GM12873 (cell line): ENCODE results near the gene ZNHIT1.

Experiments used
- CTCF ChIP-seq: IDR thresholded peaks from 2 replicates; pipeline ENCODE4 v1.5.1; 2012; ENCODE audit warnings: low read depth, mild to moderate bottlenecking, moderate library complexity, low read length, control low read depth; ENCODE audit not compliant: insufficient read depth; ENCODE audit errors: missing control alignments

Gene ZNHIT1

GRCh38 chr7:101251871-101252659 lies 34.1 kb downstream of the ZNHIT1 start:
- no peak for TF ChIP-seq CTCF

GRCh38 chr7:101255796-101256195 lies 37.8 kb downstream of the ZNHIT1 start:
- no peak for TF ChIP-seq CTCF

GRCh38 chr7:101258243-101258731 lies 40.3 kb downstream of the ZNHIT1 start:
- no peak for TF ChIP-seq CTCF

- no peak for TF ChIP-seq CTCF
Measured at GRCh38 chr7:101265622-101266516, 47.9 kb downstream of the ZNHIT1 start.

GRCh38 chr7:101269664-101270063 lies 51.7 kb downstream of the ZNHIT1 start:
- TF ChIP-seq CTCF = no peak

GRCh38 chr7:101271021-101271420 lies 53.1 kb downstream of the ZNHIT1 start:
- TF ChIP-seq CTCF = no peak

- no peak for TF ChIP-seq CTCF
Measured at GRCh38 chr7:101273206-101273605, 55.2 kb downstream of the ZNHIT1 start.
